ENCODE results near the gene AK8.
"Not testable (repeated sequence)": the region's sequence is repeated elsewhere in the genome, so short reads cannot be mapped to it uniquely, and the experiment has no call there.

Gene AK8

GRCh38 chr9:132740526-132741309 lies 137.4 kb downstream of the AK8 start:
- FAIRE-seq, result no peak

GRCh38 chr9:132739710-132740310 lies 138.3 kb downstream of the AK8 start:
- no peak for FAIRE-seq

DNA sequence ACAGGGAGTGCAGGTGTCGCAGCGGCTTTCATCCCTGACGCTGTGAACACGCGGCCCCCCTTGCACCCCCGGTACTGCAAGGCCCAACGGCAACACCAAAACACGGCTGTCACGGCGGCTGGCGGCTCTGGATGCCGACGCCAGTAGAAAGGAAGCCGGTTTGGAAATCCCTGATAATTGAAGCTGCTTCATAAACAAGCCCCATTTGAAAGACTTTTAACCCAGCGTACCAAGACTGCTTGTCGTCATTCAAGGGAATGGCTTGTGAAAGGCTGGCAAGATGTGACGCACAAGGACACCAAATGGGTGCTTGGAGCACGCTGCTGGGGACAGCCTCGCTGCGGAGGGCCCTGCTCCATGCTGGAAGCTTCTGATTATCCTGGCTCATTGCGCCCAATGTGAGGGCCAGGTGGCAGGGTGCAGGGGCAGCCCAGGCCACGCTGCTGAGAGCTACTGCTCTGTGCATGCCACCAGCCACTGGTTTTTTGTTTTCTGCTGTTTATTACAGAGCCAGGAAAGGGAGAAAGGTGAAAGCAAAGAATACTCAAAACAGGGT lies 144.7 kb downstream of the AK8 start:
- FAIRE-seq, result no peak

DNA sequence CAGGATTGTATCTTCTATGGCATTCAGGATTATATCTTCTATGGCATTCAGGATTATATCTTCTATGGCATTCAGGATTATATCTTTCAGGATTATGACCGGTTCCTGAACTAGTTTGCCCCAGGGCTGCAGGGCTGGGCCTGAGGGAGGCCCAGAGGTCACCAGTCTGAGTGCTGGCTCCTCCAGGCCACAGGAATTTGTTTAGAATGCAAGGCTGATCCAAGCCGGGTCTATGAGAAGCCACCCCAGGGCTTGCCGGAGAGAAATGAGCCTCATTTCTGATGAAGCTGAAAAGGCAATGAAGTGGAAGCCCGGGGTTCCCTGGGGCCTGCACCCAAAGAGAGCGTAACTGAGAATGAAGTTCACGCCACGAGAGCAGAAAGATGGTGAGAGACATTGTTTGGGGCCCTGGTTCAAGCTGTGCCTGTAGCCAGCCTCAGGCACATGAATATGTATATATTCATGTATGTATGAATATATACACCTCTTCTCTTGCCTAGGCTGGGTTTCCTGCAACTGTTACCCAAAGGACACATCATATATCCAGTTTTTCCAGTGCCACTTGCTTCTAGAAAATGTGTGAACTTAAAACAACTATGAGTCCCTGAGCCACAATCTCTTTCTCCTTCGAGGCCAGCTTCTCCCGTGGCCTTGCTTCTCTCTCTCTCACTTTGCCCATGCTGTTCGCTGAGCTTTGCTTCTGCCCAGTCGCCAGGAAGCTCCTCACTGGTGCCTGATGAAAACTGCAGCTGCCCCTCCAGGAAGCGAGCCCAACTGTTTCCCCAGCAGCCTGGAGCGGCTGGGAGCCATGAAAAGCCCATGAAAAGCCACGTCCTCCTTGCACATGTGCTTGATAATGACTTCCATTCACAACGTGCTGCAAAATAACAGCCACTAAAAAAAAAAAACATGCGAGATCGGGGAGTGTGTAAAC lies 145.5 kb downstream of the AK8 start:
- no peak for FAIRE-seq

DNA sequence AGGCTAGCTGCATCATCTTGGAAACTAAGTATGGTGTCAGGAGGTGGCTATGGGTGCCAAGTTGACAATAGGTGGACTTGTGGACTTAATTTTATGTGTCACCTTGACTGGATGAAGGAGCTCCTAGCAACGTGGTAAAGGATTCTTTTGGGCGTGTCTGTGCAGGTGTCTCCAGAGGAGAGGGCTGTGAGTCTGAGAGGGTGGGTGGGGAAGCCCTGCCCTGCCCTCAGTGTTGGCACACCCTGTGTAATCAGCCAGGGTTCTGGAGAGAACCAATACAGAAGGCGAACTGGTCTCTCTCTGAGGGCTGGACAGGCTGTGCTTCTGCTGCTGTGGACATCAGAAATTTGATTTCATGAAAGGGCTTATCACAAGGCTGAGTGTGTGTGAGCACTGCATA lies 146.9 kb downstream of the AK8 start:
- no peak for FAIRE-seq

GRCh38 chr9:132730054-132731033 lies 147.7 kb downstream of the AK8 start:
- FAIRE-seq, result no peak

- no peak for FAIRE-seq
These were observed 148.7 kb downstream of the AK8 start for GRCh38 chr9:132729235-132729890.

- no peak for FAIRE-seq
These were observed 149.6 kb downstream of the AK8 start for GRCh38 chr9:132728497-132728896.

DNA sequence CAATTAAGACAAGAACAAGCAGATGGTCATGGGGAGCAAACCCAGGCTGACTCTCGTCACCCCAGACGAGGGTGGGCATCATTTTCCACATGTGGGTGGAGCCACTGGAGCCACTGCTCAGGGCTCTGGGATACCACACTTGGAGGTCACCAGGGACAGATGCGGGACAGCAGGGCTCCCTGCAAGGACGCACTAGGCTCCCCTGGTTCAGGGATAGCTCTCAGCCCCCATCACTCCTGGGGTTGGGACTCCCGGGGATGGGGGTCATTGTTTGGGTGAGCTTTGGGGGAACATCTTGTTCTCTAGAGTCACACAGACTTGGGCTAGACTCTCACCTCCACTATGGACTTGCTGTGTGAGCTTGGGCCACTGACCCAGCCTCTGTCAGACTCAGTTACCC lies 150.0 kb downstream of the AK8 start:
- FAIRE-seq, result no peak

- FAIRE-seq, result no peak
These were observed 151.4 kb downstream of the AK8 start for GRCh38 chr9:132726576-132727130.

DNA sequence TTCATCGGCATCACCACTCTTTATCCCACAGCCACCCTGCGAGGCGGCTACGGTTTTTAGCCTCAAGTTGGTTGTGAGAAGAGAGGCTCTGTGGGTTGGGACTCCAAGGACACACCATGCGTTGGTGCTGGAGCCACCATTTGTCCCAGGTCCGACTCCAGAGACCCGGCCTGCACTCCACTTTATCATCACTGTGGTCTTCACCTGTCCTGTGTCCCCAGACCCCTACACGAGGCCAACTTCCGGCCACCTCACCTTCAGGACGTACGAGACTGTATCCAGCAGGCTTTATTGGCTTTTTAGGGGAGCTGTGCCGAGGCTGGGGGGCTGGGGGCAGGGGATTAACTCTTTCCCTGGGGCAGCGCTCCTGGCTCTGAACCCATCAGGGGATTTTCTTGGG lies 152.8 kb downstream of the AK8 start:
- FAIRE-seq, result no peak

DNA sequence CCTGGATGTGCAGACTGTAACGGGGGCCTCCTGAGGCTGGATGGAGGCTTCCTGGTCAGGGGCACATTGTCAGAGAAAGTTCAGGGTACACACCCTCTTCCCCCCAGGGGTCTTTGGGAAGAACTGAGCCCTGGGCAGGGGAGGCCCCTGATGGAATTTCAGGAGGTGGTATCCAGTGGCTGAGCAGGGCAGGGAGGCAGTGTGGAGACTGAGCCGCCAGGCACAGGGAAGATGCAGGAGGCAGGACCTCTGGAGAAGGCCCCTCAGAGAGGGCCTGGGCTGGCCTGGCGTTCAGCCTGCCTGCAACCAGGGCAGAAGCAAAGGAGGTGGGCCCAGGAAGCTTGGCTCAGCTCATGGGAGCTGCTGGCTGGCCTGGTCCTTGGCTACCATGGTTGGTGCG lies 154.3 kb downstream of the AK8 start:
- FAIRE-seq, result no peak

GRCh38 chr9:132722564-132723065 lies 155.5 kb downstream of the AK8 start:
- no peak for FAIRE-seq

GRCh38 chr9:132721661-132722060 lies 156.4 kb downstream of the AK8 start:
- no peak for FAIRE-seq

DNA sequence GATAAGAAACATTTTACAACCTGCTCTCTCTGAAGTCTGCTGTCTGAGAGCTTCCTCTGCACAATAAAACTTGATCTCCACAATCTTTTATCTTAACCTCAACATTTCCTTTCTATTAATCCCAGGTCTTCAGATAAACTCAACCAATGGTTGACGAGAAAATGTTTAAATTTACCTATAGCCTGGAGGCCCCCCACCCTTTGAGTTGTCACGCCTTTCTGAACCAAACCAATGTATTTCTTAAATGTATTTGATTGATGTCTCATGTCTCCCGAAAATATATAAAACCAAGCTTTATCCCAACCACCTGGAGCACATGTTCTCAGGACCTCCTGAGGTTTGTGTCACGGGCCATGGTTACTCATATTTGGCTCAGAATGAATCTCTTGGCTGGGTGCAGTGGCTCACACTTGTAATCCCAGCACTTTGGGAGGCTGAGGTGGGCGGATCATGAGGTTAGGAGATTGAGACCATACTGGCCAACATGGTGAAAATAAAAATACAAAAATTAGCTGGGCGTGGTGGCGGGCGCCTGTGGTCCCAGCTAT lies 159.6 kb downstream of the AK8 start:
- FAIRE-seq, result not testable (repeated sequence)

DNA sequence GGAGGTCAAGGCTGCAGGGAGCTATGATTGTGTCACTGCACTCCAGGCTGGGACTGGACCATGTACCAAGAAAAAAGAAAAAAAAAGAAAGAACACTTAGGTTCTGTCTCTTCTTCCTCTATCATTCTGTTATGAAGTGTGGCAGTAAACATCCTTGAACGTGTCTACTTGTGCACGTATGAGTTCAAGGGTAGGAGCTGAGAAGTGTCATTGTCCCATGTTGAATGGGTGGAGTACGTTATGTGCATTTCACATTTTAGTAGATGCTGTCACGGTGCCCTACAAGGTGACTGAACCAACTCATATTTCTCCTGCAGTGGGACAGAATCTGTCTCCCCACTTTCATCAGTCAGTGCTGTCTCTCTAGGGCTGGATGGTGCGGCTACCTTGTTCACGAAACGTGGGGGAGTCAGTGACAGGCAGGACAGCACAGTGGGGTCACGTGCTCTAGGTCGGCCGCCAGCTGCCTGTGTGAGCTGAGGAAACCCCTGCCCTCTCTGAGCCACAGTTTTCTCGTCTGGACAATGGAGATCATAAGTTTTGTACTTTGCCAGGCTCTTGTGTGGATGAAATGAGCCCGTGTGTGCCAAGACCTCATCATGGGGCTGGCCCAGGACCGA lies 160.6 kb downstream of the AK8 start:
- FAIRE-seq, result no peak

DNA sequence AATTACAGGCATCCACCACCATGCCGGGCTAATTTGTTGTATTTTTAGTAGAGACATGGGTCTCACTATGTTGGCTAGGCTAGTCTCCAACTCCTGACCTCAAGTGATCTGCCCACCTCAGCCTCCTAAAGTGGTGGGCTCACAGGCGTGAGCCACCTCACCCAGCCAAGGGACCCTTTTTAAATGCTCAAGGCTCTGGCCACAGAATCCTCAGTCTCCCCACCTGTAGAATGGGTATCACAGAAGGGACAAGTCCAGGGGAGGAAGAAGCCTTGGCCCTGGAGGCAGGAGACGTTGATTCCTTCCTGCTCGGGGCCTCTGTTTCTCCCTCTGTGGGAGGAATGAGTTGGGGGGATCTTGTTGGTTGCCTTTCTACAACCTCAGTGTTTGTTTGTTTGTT lies 162.1 kb downstream of the AK8 start:
- no peak for FAIRE-seq

GRCh38 chr9:132712753-132713152 lies 165.3 kb downstream of the AK8 start:
- no peak for FAIRE-seq

GRCh38 chr9:132711846-132712245 lies 166.2 kb downstream of the AK8 start:
- no peak for FAIRE-seq

DNA sequence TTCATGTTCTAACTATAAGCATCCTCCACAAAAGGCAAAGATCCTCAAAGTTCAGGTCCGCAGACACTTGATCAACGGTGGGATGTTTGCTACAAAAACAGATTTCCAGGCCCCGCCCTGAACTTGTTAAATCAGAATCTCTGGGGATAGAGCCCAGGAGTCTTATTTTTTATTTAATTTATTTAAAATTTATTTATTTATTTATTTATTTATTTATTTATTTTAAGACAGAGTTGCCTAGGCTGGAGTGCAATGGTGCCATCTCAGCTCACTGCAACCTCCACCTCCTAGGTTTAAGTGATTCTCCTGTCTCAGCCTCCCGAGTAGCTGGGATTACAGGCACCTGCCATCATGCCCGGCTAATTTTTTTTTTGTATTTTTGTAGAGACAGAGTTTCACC lies 166.9 kb downstream of the AK8 start:
- FAIRE-seq, result not testable (repeated sequence)

Data from TTC549 (cell line).